SKM-1 (cell line): ENCODE data around the gene MED4.

Experiments used
- DNase-seq: peaks from one replicate; lab custom pipeline; 2025; ENCODE audit not compliant: unreplicated experiment; lab: John Stamatoyannopoulos, UW

Gene MED4

DNA sequence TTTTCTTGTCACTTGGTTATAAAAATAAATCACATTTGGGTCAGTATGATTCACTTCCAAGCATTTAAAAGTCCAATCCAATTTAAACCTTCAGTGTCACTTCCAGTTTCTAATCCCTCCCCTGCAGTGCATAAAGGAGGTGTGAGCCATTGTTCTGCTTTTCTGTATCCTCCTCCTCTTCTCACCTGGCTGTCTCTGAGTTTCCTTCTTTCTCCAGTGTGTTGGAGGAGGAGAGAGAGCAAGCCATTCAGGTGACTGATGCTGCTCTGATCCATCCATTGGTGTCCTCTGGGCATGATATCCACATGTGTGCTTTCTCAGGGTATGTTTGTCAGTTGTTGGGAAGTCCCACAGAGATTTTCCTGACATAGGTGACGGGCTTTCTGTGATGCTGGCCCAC is 56.1 kb downstream of the MED4 start:
- no peak for DNase-seq

DNA sequence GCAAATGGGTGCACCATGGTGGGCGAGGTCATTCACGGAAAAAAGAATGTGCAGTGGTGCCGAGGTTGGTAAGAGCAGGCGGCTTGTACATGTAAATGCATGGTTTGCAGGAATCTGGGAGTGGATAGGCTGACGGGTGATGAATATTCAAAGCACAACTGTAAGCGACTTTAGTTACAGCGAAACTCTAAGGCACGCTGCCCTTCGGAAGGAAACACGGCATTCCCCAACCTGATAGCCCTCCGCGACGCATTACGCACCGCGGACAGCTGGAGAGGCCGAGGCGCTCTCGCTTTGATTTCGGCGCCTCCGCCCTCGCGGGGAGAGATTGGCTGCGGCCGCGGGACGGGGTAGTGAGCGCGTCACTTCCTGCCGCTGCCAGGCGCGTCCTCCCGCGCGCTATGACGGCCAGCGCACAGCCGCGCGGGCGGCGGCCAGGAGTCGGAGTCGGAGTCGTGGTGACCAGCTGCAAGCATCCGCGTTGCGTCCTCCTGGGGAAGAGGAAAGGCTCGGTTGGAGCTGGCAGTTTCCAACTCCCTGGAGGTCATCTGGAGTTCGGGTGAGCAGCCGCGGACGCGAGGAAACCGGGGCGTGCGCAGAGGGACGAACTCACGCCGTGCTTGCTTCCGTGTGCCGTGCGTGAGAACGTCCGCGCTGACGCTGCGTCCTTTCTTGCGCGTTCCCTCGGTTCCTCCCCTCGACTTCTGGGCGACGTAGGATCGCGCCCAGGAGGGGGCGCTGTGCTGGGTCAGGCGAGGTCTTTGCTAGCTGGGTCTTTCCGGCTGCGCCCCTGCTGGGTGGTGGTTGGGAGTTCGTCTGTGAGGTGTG is 57.3 kb downstream of the MED4 start, which contains the start of gene NUDT15:
TSS of gene NUDT15 (plus strand) at position 381 of the 828 bp plus-strand sequence. CDS start at position 402, 21 bp downstream.
- peak; percentile 88 for DNase-seq

DNA sequence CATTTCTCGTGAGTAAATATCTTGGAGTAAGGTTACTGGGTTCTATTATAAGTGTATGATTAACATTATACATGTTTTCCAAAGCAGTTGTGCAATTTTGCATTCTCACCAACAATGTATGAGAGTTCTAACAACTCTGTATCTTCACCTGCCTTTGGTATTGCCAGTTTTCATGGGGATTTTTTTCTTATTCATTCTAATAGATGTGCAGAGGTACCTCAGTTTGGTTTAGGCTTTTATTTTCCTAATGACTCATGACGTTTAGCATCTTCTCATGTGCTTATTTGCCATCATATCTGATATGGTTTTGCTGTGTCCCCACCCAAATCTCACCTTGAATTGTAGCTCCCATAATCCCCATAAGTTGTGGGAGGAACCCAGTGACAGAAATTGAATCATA is 65.0 kb downstream of the MED4 start:
- no peak for DNase-seq

DNA sequence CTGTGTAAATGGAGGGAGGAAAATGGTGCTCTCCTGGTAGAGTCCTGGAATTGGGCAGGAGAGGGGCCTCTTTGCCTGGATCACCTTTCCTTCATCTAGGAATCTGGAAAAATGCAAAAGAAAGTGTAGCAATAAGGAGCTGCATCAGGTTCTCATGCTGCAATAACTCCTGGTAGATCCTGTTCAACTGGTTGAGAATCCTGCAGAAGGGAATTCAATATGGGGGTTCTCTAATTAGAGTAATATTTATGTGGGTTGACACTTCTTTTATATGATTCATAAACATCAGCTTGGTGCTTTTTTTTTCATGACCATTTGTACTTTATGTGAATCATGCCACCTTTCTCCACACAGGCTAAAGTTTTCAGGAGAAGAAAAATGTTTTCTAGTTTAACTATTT is 66.8 kb downstream of the MED4 start:
- DNase-seq: no peak
